Nephron (organoid): ENCODE data around the gene LDB3.

Source experiments
- H3K27ac Mint-ChIP-seq, 3 experiments: 2 replicates each; pipeline ENCODE4 v1.8.0; 2020; ENCODE audit warnings: mixed read lengths in 3 of 3, mild to moderate bottlenecking in 2 of 3, moderate library complexity in 1 of 3
- H3K27me3 Mint-ChIP-seq: 2 replicates; pipeline ENCODE4 v1.8.0; 2021; ENCODE audit warnings: low read depth, mild to moderate bottlenecking, moderate library complexity, mixed read lengths
- H3K36me3 Mint-ChIP-seq: 2 replicates; pipeline ENCODE4 v1.8.0; 2020; ENCODE audit warnings: low read depth, mixed read lengths
- H3K4me1 Mint-ChIP-seq: 2 replicates; pipeline ENCODE4 v1.8.0; 2020; ENCODE audit warnings: mixed read lengths
- H3K4me3 Mint-ChIP-seq, 3 experiments: 2 replicates each; pipeline ENCODE4 v1.8.0; 2020; ENCODE audit warnings: mild to moderate bottlenecking in 3 of 3, mixed read lengths in 3 of 3, moderate library complexity in 2 of 3
- H3K9me3 Mint-ChIP-seq: 2 replicates; pipeline ENCODE4 v1.8.0; 2020; ENCODE audit warnings: mixed read lengths
- CTCF ChIP-seq, 3 experiments: fragments of 200-600 bp; sonication (generic); IDR thresholded peaks; one replicate each; pipeline ENCODE4 v1.5.0; 2021; ENCODE audit warnings: antibody characterized with exemption in 3 of 3; ENCODE audit not compliant: unreplicated experiment in 3 of 3

LDB3 gene

GRCh38 chr10:86705139-86705538 lies 36.8 kb downstream of the LDB3 start:
- TF ChIP-seq CTCF (IDR thresholded peaks at IDR 0.05; ENCODE audit: unreplicated experiment in 3 of 3), result no peak
- no peak overlapping the region for H3K4me3 Mint-ChIP-seq

GRCh38 chr10:86705905-86706304 lies 37.6 kb downstream of the LDB3 start:
- no peak overlapping the region for H3K27ac Mint-ChIP-seq
- H3K9me3 Mint-ChIP-seq, result no peaks in the 10 kb centered on the region
- no peak overlapping the region for H3K4me3 Mint-ChIP-seq
- H3K36me3 Mint-ChIP-seq, result no peaks in the 10 kb centered on the region
- H3K27me3 Mint-ChIP-seq, result no peaks in the 10 kb centered on the region
- no peak for TF ChIP-seq CTCF (IDR thresholded peaks at IDR 0.05; ENCODE audit: unreplicated experiment in 3 of 3)
- peaks cover 17% of the 10 kb centered on the region for H3K4me1 Mint-ChIP-seq

More at GRCh38 chr10:86705139-86705538, 36.8 kb downstream of the LDB3 start:
- Mint-ChIP-seq H3K36me3 (no peaks in the 10 kb centered on the region), H3K4me1 (peaks cover 12% of the 10 kb centered on the region), H3K9me3 (no peaks in the 10 kb centered on the region), H3K27me3 (no peaks in the 10 kb centered on the region), H3K27ac (no peak overlapping the region)

- H3K4me3 Mint-ChIP-seq, result no peak overlapping the region
- TF ChIP-seq CTCF (IDR thresholded peaks at IDR 0.05; ENCODE audit: unreplicated experiment in 3 of 3), result no peak
- no peaks in the 10 kb centered on the region for H3K27me3 Mint-ChIP-seq
- no peak overlapping the region for H3K27ac Mint-ChIP-seq
- H3K36me3 Mint-ChIP-seq, result no peaks in the 10 kb centered on the region
- H3K4me1 Mint-ChIP-seq, result peaks cover 18% of the 10 kb centered on the region
- H3K9me3 Mint-ChIP-seq, result no peaks in the 10 kb centered on the region
Measured at GRCh38 chr10:86706401-86706841, 38.1 kb downstream of the LDB3 start.

GRCh38 chr10:86706977-86707376 lies 38.7 kb downstream of the LDB3 start:
- H3K9me3 Mint-ChIP-seq, result no peaks in the 10 kb centered on the region
- H3K27me3 Mint-ChIP-seq, result no peaks in the 10 kb centered on the region
- peak overlapping the region in 2 of 3 experiments; percentile 47 to 49 for H3K27ac Mint-ChIP-seq

GRCh38 chr10:86707505-86707904 lies 39.2 kb downstream of the LDB3 start:
- Mint-ChIP-seq H3K9me3 (no peaks in the 10 kb centered on the region), H3K4me1 (peaks cover 22% of the 10 kb centered on the region), H3K36me3 (no peaks in the 10 kb centered on the region), H3K27ac (peak overlapping the region in 1 of 3 experiments; percentile 49), H3K27me3 (no peaks in the 10 kb centered on the region), H3K4me3 (no peak overlapping the region)
- no peak for TF ChIP-seq CTCF (IDR thresholded peaks at IDR 0.05; ENCODE audit: unreplicated experiment in 3 of 3)

More at GRCh38 chr10:86706977-86707376, 38.7 kb downstream of the LDB3 start:
- TF ChIP-seq CTCF (IDR thresholded peaks at IDR 0.05; ENCODE audit: unreplicated experiment in 3 of 3), result no peak
- Mint-ChIP-seq H3K4me1 (peaks cover 19% of the 10 kb centered on the region), H3K4me3 (no peak overlapping the region), H3K36me3 (no peaks in the 10 kb centered on the region)

DNA sequence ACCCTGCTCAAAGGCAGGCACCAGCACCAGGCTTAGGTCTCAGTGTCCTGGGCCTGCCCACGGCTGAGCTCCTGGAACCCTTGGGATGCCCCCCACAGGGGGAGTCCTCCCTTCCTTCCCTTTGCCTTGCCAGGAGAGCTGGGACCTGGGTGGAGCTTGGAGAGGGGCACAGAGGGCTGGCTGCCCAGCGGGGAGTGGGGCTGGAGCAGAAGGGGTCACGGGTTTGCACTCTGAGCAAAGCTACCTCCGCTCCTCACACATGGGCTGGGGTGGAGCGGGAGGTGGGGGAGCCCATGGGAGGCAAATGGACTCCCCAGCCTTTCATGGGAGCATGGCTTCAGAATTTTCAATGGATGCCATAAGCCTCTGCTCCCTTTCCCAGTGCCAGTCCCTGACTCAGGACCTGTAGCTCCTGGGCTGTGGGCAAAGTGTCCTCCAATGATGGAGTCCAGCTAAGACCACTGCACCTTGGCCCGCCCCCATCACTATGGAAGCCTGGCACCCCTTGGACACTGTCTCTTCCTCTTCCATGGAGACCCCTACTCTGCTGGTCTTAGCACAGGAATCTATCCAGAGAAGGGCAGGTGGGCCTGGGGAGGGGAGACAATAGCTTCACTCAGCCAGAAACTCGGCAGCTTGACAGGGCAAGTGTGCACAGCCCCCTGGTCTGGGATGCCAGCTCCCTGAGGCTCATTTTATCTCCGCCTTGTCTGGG lies 39.9 kb downstream of the LDB3 start:
- Mint-ChIP-seq H3K27me3 (no peaks in the 10 kb centered on the region), H3K9me3 (no peaks in the 10 kb centered on the region), H3K4me3 (no peak overlapping the region), H3K4me1 (peaks cover 22% of the 10 kb centered on the region), H3K27ac (peak overlapping the region; percentile 74 to 96 (median 74)), H3K36me3 (no peaks in the 10 kb centered on the region)
- TF ChIP-seq CTCF (IDR thresholded peaks at IDR 0.05; ENCODE audit: unreplicated experiment in 3 of 3), result no peak
